SU-DHL-6 (cell line): Measurements from ENCODE around the gene CRYGD.
"Not testable (repeated sequence)": the region's sequence is repeated elsewhere in the genome, so short reads cannot be mapped to it uniquely, and the experiment has no call there.

ENCODE experiments used
- EZH2phosphoT487 ChIP-seq: fragments of 200-600 bp; sonication (generic), shearing (Covaris generic); conservative IDR thresholded peaks from 2 replicates; pipeline ENCODE4 v1.6.1; 2018; ENCODE audit warnings: mild to moderate bottlenecking, antibody characterized with exemption, low read length, moderate library complexity, mixed read lengths
- TF ChIP-seq, protein P1 (sequence below): fragments of 200-600 bp; sonication (generic); IDR thresholded peaks from one replicate; pipeline ENCODE4 v1.5.1; 2017; ENCODE audit warnings: antibody characterized with exemption, mild to moderate bottlenecking, low read length, moderate library complexity; ENCODE audit not compliant: insufficient read depth, poor library complexity, severe bottlenecking

GRCh38 chr2:208098701-208099100 is 25.6 kb downstream of the CRYGD start:
- TF ChIP-seq, protein P1, sequence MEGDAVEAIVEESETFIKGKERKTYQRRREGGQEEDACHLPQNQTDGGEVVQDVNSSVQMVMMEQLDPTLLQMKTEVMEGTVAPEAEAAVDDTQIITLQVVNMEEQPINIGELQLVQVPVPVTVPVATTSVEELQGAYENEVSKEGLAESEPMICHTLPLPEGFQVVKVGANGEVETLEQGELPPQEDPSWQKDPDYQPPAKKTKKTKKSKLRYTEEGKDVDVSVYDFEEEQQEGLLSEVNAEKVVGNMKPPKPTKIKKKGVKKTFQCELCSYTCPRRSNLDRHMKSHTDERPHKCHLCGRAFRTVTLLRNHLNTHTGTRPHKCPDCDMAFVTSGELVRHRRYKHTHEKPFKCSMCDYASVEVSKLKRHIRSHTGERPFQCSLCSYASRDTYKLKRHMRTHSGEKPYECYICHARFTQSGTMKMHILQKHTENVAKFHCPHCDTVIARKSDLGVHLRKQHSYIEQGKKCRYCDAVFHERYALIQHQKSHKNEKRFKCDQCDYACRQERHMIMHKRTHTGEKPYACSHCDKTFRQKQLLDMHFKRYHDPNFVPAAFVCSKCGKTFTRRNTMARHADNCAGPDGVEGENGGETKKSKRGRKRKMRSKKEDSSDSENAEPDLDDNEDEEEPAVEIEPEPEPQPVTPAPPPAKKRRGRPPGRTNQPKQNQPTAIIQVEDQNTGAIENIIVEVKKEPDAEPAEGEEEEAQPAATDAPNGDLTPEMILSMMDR, result not testable (repeated sequence)
- not testable (repeated sequence) for TF ChIP-seq EZH2phosphoT487
